Gastrocnemius medialis (tissue), 4 donors: ENCODE measurements around the gene VPS37C. TPM values are rescaled to one million over a fixed set of nuclear protein-coding genes. Genes with fewer than 3 reads are reported as not detected.
A peak's percentile ranks its signal among the peaks of the same experiment; 100 is the strongest.

Experiments used
- ATAC-seq, 2 donors: fragments of 150-250 bp; one replicate each; pipeline ENCODE4 v1.9.1; 2016
- DNase-seq, 2 donors: peaks; one replicate each; pipeline ENCODE4 v3.0.0-alpha.2; 2019
- H3K27ac ChIP-seq, 4 donors: fragments of 200-600 bp; sonication (generic); 1 replicate in 1 of 4; 2 replicates in 3 of 4; pipeline ENCODE4 v1.5.1; 2016 to 2018; ENCODE audit warnings: mild to moderate bottlenecking in 2 of 4, moderate library complexity in 1 of 4
- H3K27me3 ChIP-seq, 3 donors: fragments of 200-600 bp; sonication (generic) in 2 of 3; 1 replicate in 1 of 3; 2 replicates in 2 of 3; pipeline versions ENCODE4 v1.5.1 to v1.6.0; 2016 to 2019; ENCODE audit warnings: mild to moderate bottlenecking in 1 of 3, moderate library complexity in 1 of 3
- H3K36me3 ChIP-seq, 2 donors: fragments of 200-600 bp; sonication (generic) in 1 of 2; one replicate each; pipeline ENCODE4 v1.5.1; 2017 to 2018
- H3K4me1 ChIP-seq, 2 donors: fragments of 200-600 bp; sonication (generic) in 1 of 2; one replicate each; pipeline ENCODE4 v1.5.1; 2016 to 2017; ENCODE audit warnings: mild to moderate bottlenecking in 2 of 2
- H3K4me3 ChIP-seq, 4 donors: fragments of 200-600 bp; sonication (generic) in 3 of 4; 1 replicate in 1 of 4; 2 replicates in 3 of 4; pipeline ENCODE4 v1.5.1; 2016 to 2019; ENCODE audit warnings: mild to moderate bottlenecking in 2 of 4
- H3K9me3 ChIP-seq, 3 donors: fragments of 200-600 bp; sonication (generic) in 2 of 3; 1 replicate in 1 of 3; 2 replicates in 2 of 3; pipeline ENCODE4 v1.5.1; 2016 to 2019
- CTCF ChIP-seq, 5 experiments: fragments of 450-650 bp in 3 of 5; fragments of 200-600 bp in 2 of 5; sonication (generic) in 2 of 5; IDR thresholded peaks in 4 of 5; conservative IDR thresholded peaks in 1 of 5; 1 replicate in 4 of 5; 2 replicates in 1 of 5; pipeline ENCODE4 v1.5.1; 2016 to 2019; ENCODE audit warnings: antibody characterized with exemption in 5 of 5, mild to moderate bottlenecking in 3 of 5, moderate library complexity in 3 of 5
- POLR2A ChIP-seq, 2 donors: fragments of 450-650 bp; IDR thresholded peaks; one replicate each; pipeline ENCODE4 v1.6.1; 2017; ENCODE audit warnings: antibody characterized with exemption in 2 of 2, mild to moderate bottlenecking in 2 of 2, moderate library complexity in 2 of 2
- in situ Hi-C, 4 donors: fragments of 200-750 bp; cut with MboI; loops; one replicate each; pipeline versions ENCODE4 v1.15.0 to v1.8.0; 2017; ENCODE audit warnings: low sequenced_read_pairs in 4 of 4
- intact Hi-C: fragments of 100-400 bp; cut with DNase I; formaldehyde crosslinking; loops from one replicate; pipeline ENCODE4 v1.15.1; 2023; ENCODE audit warnings: low total_unique reads
- total RNA-seq, 4 donors: library from RNA; depleted of rRNA; stranded (reverse); fragments of >200 nt; gene quantifications; one replicate each; pipeline versions ENCODE4 v1.1.0 to v1.2.3, GENCODE V29; 2016

The VPS37C gene
- total RNA-seq, 4 donors from 2014 or later, result 17.7 to 27.1 (median 23.5) TPM

DNA sequence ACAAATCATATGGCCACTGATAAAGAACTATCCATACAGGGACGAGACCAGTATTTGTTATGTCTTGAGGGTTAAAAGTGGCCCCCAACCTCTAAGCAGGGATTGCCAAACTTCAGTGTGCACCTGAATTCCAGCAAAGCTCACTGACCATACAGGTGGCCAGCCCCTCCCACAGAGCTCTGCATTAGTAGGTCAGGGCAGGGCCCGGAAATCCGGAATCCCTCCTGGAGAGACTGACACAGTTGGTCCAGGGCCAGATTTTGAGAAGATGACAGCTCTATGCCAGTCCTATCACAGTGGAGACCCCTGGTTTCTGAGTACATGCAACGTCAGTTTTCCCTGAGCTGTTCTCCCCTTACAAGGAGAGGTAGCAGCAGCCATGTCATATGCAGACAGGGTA lies 20.8 kb downstream of the VPS37C start:
- Histone ChIP-seq H3K9me3 (no peaks in the 10 kb centered on the region), H3K4me3 (no peak overlapping the region), H3K27me3 (no peaks in the 10 kb centered on the region), H3K27ac (no peak overlapping the region), H3K4me1 (peaks cover 16 to 21% of the 10 kb centered on the region in 2 donors), H3K36me3 (no peaks in the 10 kb centered on the region)
- ATAC-seq (no peak), DNase-seq (no peak)
- intact Hi-C loops, result no loop called here
- in situ Hi-C loops, result loop anchor here in 1 of 4 donors (25.0 kb wide), 1 partner anchor 303 kb away; the partner anchor contains the start of gene CCDC86
- no peak for TF ChIP-seq CTCF (IDR thresholded peaks at IDR 0.05 in 4 of 5, conservative IDR thresholded peaks at IDR 0.05 in 1 of 5)
- no peak for TF ChIP-seq POLR2A (IDR thresholded peaks at IDR 0.05)

- DNase-seq, result no peak
- intact Hi-C loops, result no loop called here
- in situ Hi-C loops, result loop anchor here in 1 of 4 donors (25.0 kb wide), 1 partner anchor 302 kb away; the partner anchor contains the start of gene CCDC86
- TF ChIP-seq CTCF (IDR thresholded peaks at IDR 0.05 in 4 of 5, conservative IDR thresholded peaks at IDR 0.05 in 1 of 5), result no peak
- no peak for TF ChIP-seq POLR2A (IDR thresholded peaks at IDR 0.05)
- ATAC-seq, result no peak
- H3K9me3 ChIP-seq, result no peaks in the 10 kb centered on the region
- H3K27ac ChIP-seq, result no peak overlapping the region
- H3K27me3 ChIP-seq, result no peaks in the 10 kb centered on the region
- peaks cover 16 to 31% of the 10 kb centered on the region in 2 donors for H3K4me1 ChIP-seq
- no peaks in the 10 kb centered on the region for H3K36me3 ChIP-seq
- H3K4me3 ChIP-seq, result no peak overlapping the region
Measured at GRCh38 chr11:61139387-61139786, 21.8 kb downstream of the VPS37C start.

GRCh38 chr11:61138935-61139334 lies 22.3 kb downstream of the VPS37C start:
- DNase-seq (no peak), ATAC-seq (no peak)
- TF ChIP-seq POLR2A (IDR thresholded peaks at IDR 0.05) (no peak), CTCF (IDR thresholded peaks at IDR 0.05 in 4 of 5, conservative IDR thresholded peaks at IDR 0.05 in 1 of 5) (no peak)
- no peak overlapping the region for H3K4me3 ChIP-seq
- intact Hi-C loops, result no loop called here
- in situ Hi-C loops, result loop anchor here in 1 of 4 donors (25.0 kb wide), 1 partner anchor 302 kb away; the partner anchor contains the start of gene CCDC86
- no peaks in the 10 kb centered on the region for H3K36me3 ChIP-seq
- H3K9me3 ChIP-seq, result no peaks in the 10 kb centered on the region
- no peak overlapping the region for H3K27ac ChIP-seq
- no peaks in the 10 kb centered on the region for H3K27me3 ChIP-seq
- peaks cover 16 to 32% of the 10 kb centered on the region in 2 donors for H3K4me1 ChIP-seq

GRCh38 chr11:61134801-61135257 lies 26.4 kb downstream of the VPS37C start:
- H3K4me1 ChIP-seq, result peaks cover 18 to 23% of the 10 kb centered on the region in 2 donors
- in situ Hi-C loops, result loop anchor here in 1 of 4 donors (25.0 kb wide), 1 partner anchor 298 kb away; the partner anchor contains the start of gene CCDC86
- H3K36me3 ChIP-seq, result peaks cover 0 to 16% of the 10 kb centered on the region in 2 donors
- H3K27me3 ChIP-seq, result no peaks in the 10 kb centered on the region
- DNase-seq (peak; percentile 19 to 72), ATAC-seq (peak; percentile 64 to 93)
- H3K4me3 ChIP-seq, result no peak overlapping the region
- peak overlapping the region in 1 of 4 donors; percentile 29 for H3K27ac ChIP-seq
- TF ChIP-seq CTCF (IDR thresholded peaks at IDR 0.05 in 4 of 5, conservative IDR thresholded peaks at IDR 0.05 in 1 of 5), result no peak
- TF ChIP-seq POLR2A (IDR thresholded peaks at IDR 0.05), result no peak
- intact Hi-C loops, result no loop called here
- H3K9me3 ChIP-seq, result no peaks in the 10 kb centered on the region
